HL-60 (cell line): ENCODE results near the gene AIRE.

ENCODE experiments used
- DNase-seq, 2 experiments: peaks; one replicate each; pipeline ENCODE4 v3.0.0-alpha.2; 2010 to 2020; ENCODE audit warnings: low read depth in 1 of 2, low spot score in 1 of 2
- H3K27ac ChIP-seq: fragments of 250-450 bp; sonication (Bioruptor Pico); replicated peaks from 2 replicates; pipeline ENCODE4 v1.5.1; 2020; ENCODE audit warnings: mild to moderate bottlenecking, moderate library complexity
- H3K27me3 ChIP-seq: fragments of 250-450 bp; sonication (Bioruptor Pico); 2 replicates; pipeline ENCODE4 v1.5.1; 2021; ENCODE audit warnings: mild to moderate bottlenecking, moderate library complexity; ENCODE audit not compliant: insufficient read depth, poor library complexity, severe bottlenecking
- H3K4me3 ChIP-seq: replicated peaks from 2 replicates; pipeline ENCODE4 v1.5.1; 2011; ENCODE audit warnings: mild to moderate bottlenecking, control low read depth, low read length; ENCODE audit not compliant: insufficient read depth
- GABPA ChIP-seq: IDR thresholded peaks from 2 replicates; pipeline ENCODE4 v1.6.1; 2012; ENCODE audit warnings: low read depth
- POLR2AphosphoS5 ChIP-seq: IDR thresholded peaks from 2 replicates; pipeline ENCODE4 v1.6.1; 2012; ENCODE audit warnings: low read depth
- SPI1 ChIP-seq: IDR thresholded peaks from 2 replicates; pipeline ENCODE4 v1.6.1; 2012; ENCODE audit warnings: low read depth, mild to moderate bottlenecking, borderline replicate concordance
- TF ChIP-seq, protein P1 (sequence below): IDR thresholded peaks from one replicate; pipeline ENCODE4 v1.5.1; 2011; ENCODE audit warnings: low read length, control low read depth, inconsistent platforms; ENCODE audit not compliant: insufficient read depth
- TF ChIP-seq, protein P2 (sequence below): IDR thresholded peaks from 2 replicates; pipeline ENCODE4 v1.6.1; 2012; ENCODE audit warnings: low read depth; ENCODE audit not compliant: insufficient replicate concordance

The AIRE gene

GRCh38 chr21:44294391-44295162 lies 8.9 kb downstream of the AIRE start:
- H3K4me3 ChIP-seq, result no peak overlapping the region
- TF ChIP-seq, protein P1, sequence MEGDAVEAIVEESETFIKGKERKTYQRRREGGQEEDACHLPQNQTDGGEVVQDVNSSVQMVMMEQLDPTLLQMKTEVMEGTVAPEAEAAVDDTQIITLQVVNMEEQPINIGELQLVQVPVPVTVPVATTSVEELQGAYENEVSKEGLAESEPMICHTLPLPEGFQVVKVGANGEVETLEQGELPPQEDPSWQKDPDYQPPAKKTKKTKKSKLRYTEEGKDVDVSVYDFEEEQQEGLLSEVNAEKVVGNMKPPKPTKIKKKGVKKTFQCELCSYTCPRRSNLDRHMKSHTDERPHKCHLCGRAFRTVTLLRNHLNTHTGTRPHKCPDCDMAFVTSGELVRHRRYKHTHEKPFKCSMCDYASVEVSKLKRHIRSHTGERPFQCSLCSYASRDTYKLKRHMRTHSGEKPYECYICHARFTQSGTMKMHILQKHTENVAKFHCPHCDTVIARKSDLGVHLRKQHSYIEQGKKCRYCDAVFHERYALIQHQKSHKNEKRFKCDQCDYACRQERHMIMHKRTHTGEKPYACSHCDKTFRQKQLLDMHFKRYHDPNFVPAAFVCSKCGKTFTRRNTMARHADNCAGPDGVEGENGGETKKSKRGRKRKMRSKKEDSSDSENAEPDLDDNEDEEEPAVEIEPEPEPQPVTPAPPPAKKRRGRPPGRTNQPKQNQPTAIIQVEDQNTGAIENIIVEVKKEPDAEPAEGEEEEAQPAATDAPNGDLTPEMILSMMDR, result no peak
- TF ChIP-seq SPI1, result no peak
- no peak for TF ChIP-seq POLR2AphosphoS5
- TF ChIP-seq GABPA, result no peak
- TF ChIP-seq, protein P2, sequence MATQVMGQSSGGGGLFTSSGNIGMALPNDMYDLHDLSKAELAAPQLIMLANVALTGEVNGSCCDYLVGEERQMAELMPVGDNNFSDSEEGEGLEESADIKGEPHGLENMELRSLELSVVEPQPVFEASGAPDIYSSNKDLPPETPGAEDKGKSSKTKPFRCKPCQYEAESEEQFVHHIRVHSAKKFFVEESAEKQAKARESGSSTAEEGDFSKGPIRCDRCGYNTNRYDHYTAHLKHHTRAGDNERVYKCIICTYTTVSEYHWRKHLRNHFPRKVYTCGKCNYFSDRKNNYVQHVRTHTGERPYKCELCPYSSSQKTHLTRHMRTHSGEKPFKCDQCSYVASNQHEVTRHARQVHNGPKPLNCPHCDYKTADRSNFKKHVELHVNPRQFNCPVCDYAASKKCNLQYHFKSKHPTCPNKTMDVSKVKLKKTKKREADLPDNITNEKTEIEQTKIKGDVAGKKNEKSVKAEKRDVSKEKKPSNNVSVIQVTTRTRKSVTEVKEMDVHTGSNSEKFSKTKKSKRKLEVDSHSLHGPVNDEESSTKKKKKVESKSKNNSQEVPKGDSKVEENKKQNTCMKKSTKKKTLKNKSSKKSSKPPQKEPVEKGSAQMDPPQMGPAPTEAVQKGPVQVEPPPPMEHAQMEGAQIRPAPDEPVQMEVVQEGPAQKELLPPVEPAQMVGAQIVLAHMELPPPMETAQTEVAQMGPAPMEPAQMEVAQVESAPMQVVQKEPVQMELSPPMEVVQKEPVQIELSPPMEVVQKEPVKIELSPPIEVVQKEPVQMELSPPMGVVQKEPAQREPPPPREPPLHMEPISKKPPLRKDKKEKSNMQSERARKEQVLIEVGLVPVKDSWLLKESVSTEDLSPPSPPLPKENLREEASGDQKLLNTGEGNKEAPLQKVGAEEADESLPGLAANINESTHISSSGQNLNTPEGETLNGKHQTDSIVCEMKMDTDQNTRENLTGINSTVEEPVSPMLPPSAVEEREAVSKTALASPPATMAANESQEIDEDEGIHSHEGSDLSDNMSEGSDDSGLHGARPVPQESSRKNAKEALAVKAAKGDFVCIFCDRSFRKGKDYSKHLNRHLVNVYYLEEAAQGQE, result no peak
- no peak overlapping the region for H3K27ac ChIP-seq
- no peaks in the 10 kb centered on the region for H3K27me3 ChIP-seq
- no peak for DNase-seq

- H3K27ac ChIP-seq, result no peak overlapping the region
- DNase-seq, result no peak
- no peak overlapping the region for H3K4me3 ChIP-seq
- TF ChIP-seq, protein P2, result no peak
- TF ChIP-seq, protein P1, result no peak
- TF ChIP-seq GABPA (no peak), POLR2AphosphoS5 (no peak), SPI1 (no peak)
- no peaks in the 10 kb centered on the region for H3K27me3 ChIP-seq
Measured at GRCh38 chr21:44295163-44295573, 9.5 kb downstream of the AIRE start.

DNA sequence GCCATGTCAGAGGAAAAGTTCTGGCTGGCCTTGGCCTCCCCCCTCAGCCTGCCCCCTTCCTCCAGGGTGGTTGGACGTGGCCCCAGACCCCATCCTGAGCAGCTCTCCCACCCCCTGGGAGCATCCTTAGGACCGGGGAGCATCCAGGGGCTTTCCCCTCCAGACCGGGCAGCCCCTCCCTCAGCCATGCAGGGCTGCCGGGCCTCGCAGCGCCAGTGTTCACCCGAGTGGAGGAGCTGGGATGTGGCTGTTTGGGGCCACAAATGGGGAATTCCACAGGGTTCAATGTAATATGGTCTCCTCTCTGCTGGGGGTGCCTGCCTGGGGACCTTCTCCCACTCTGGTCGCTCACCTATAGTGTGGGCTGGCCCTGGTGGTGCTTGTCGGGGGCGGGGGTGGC lies 10.0 kb downstream of the AIRE start:
- Histone ChIP-seq H3K27me3 (no peaks in the 10 kb centered on the region), H3K4me3 (no peak overlapping the region), H3K27ac (no peak overlapping the region)
- TF ChIP-seq GABPA (no peak), SPI1 (no peak), POLR2AphosphoS5 (no peak)
- TF ChIP-seq, protein P2, result no peak
- TF ChIP-seq, protein P1, result no peak
- no peak for DNase-seq
